TTC549 (cell line): ENCODE results near the gene FAM187B.
"Not testable (repeated sequence)": the region's sequence is repeated elsewhere in the genome, so short reads cannot be mapped to it uniquely, and the experiment has no call there.

Experiments
- FAIRE-seq: peaks from 2 replicates; lab custom pipeline; 2012; peaks lifted over from hg19 to GRCh38; lab: Jason Lieb, UNC

FAM187B gene

GRCh38 chr19:35213663-35214632 is 14.6 kb downstream of the FAM187B start:
- no peak for FAIRE-seq

GRCh38 chr19:35212241-35212640 is 16.3 kb downstream of the FAM187B start:
- no peak for FAIRE-seq

- FAIRE-seq, result no peak
These were observed 16.9 kb downstream of the FAM187B start for GRCh38 chr19:35211545-35212230.

GRCh38 chr19:35209646-35210045 is 18.9 kb downstream of the FAM187B start:
- FAIRE-seq, result no peak

- no peak for FAIRE-seq
These were observed 20.4 kb downstream of the FAM187B start for GRCh38 chr19:35208121-35208520.

- no peak for FAIRE-seq
These were observed 21.1 kb downstream of the FAM187B start for GRCh38 chr19:35207391-35207871.

GRCh38 chr19:35206855-35207254 is 21.7 kb downstream of the FAM187B start:
- no peak for FAIRE-seq

GRCh38 chr19:35206379-35206778 is 22.2 kb downstream of the FAM187B start:
- no peak for FAIRE-seq

- no peak for FAIRE-seq
These were observed 22.7 kb downstream of the FAM187B start for GRCh38 chr19:35205733-35206323.

- FAIRE-seq, result no peak
These were observed 23.5 kb downstream of the FAM187B start for GRCh38 chr19:35204799-35205732.

- no peak for FAIRE-seq
These were observed 25.5 kb downstream of the FAM187B start for GRCh38 chr19:35202722-35203688.

GRCh38 chr19:35199481-35199880 is 29.1 kb downstream of the FAM187B start:
- no peak for FAIRE-seq

- FAIRE-seq, result not testable (repeated sequence)
These were observed 31.7 kb downstream of the FAM187B start for GRCh38 chr19:35196861-35197260.

- no peak for FAIRE-seq
These were observed 32.7 kb downstream of the FAM187B start for GRCh38 chr19:35195830-35196229.

- FAIRE-seq, result no peak
These were observed 34.2 kb downstream of the FAM187B start for GRCh38 chr19:35194012-35194984.

GRCh38 chr19:35184884-35185283 is 43.7 kb downstream of the FAM187B start:
- no peak for FAIRE-seq

- FAIRE-seq, result no peak
These were observed 44.3 kb downstream of the FAM187B start for GRCh38 chr19:35184267-35184666.

GRCh38 chr19:35181387-35181786 is 47.2 kb downstream of the FAM187B start:
- FAIRE-seq, result no peak

- FAIRE-seq, result no peak
These were observed 48.7 kb downstream of the FAM187B start for GRCh38 chr19:35179830-35180229.
